Hepatocyte (in vitro differentiated cells): ENCODE results near the gene IFNE. TPM values are rescaled to one million over a fixed set of nuclear protein-coding genes. Genes with fewer than 3 reads are reported as not detected.

Experiments used
- DNase-seq: peaks from one replicate; pipeline ENCODE4 v3.0.0-alpha.2; 2016; ENCODE audit warnings: low spot score
- H2AFZ ChIP-seq: fragments of 200-600 bp; sonication (generic); 2 replicates; pipeline ENCODE4 v1.6.0; 2016; ENCODE audit warnings: antibody characterized with exemption, mild to moderate bottlenecking
- H3K27ac ChIP-seq: fragments of 200-600 bp; sonication (generic); 2 replicates; pipeline ENCODE4 v1.5.1; 2016; ENCODE audit warnings: mild to moderate bottlenecking
- H3K27me3 ChIP-seq: fragments of 200-600 bp; sonication (generic); 2 replicates; pipeline ENCODE4 v1.6.1; 2016
- H3K36me3 ChIP-seq: fragments of 200-600 bp; sonication (generic); replicated peaks from 2 replicates; pipeline ENCODE4 v1.5.1; 2016; ENCODE audit warnings: low read depth; ENCODE audit not compliant: insufficient read depth
- H3K4me1 ChIP-seq: fragments of 200-600 bp; sonication (generic); 2 replicates; pipeline ENCODE4 v1.5.1; 2016; ENCODE audit warnings: mild to moderate bottlenecking, moderate library complexity; ENCODE audit not compliant: insufficient read depth
- H3K4me2 ChIP-seq: fragments of 200-600 bp; sonication (generic); 2 replicates; pipeline ENCODE4 v1.6.0; 2016
- H3K4me3 ChIP-seq: fragments of 200-600 bp; sonication (generic); 2 replicates; pipeline ENCODE4 v1.5.1; 2016; ENCODE audit warnings: mild to moderate bottlenecking
- H3K79me2 ChIP-seq: fragments of 200-600 bp; sonication (generic); 2 replicates; pipeline ENCODE4 v1.6.0; 2017; ENCODE audit warnings: mild to moderate bottlenecking
- H3K9me2 ChIP-seq: fragments of 200-600 bp; sonication (generic); replicated peaks from 2 replicates; pipeline ENCODE4 v1.6.0; 2017; ENCODE audit warnings: mild to moderate bottlenecking; ENCODE audit not compliant: insufficient read depth
- H3K9me3 ChIP-seq: fragments of 200-600 bp; sonication (generic); 2 replicates; pipeline ENCODE4 v1.5.1; 2016; ENCODE audit warnings: low read depth, mild to moderate bottlenecking
- H4K20me1 ChIP-seq: fragments of 200-600 bp; sonication (generic); 2 replicates; pipeline ENCODE4 v1.6.0; 2016; ENCODE audit warnings: mild to moderate bottlenecking; ENCODE audit not compliant: insufficient read depth, poor library complexity, severe bottlenecking
- EZH2 ChIP-seq: fragments of 200-600 bp; sonication (generic); IDR thresholded peaks from 2 replicates; pipeline ENCODE4 v1.6.1; 2016; ENCODE audit warnings: antibody characterized with exemption, mild to moderate bottlenecking, borderline replicate concordance
- EZH2phosphoT487 ChIP-seq: fragments of 200-600 bp; sonication (generic); IDR thresholded peaks from one replicate; pipeline ENCODE4 v1.6.1; 2018; ENCODE audit warnings: antibody characterized with exemption, mild to moderate bottlenecking, low read depth, moderate library complexity; ENCODE audit not compliant: unreplicated experiment, severe bottlenecking
- WGBS: methylation state at CpG from one replicate; pipeline ENCODE4 v1.1.6; 2016; ENCODE audit warnings: low lambda C conversion rate; ENCODE audit errors: missing lambda C conversion rate; 5-methylcytosine and 5-hydroxymethylcytosine counted together
- microRNA counts: library from miRNA; unstranded; fragments of <30 nt; microRNA quantifications from one replicate; lab custom pipeline; 2017
- microRNA-seq: library from miRNA; unstranded; fragments of <30 nt; microRNA quantifications from one replicate; pipeline ENCODE4, GENCODE V29; 2017
- polyA plus RNA-seq: library from polyadenylated mRNA; unstranded; fragments of >200 nt; fragmentation: Nextera tagmentation; extraction: Ambion mirVana; gene quantifications from 2 replicates; pipeline ENCODE4 v1.2.1, GENCODE V29; 2016
- small RNA-seq: library from RNA; depleted of rRNA; stranded (forward); fragments of <200 nt; gene quantifications from one replicate; pipeline ENCODE3, GENCODE V24; 2014
- total RNA-seq: library from RNA; depleted of rRNA; stranded (reverse); fragments of >200 nt; gene quantifications from 2 replicates; pipeline ENCODE4 v1.2.3, GENCODE V29; 2014
- TF ChIP-seq, protein P1 (sequence below): fragments of 200-600 bp; sonication (generic); IDR thresholded peaks from 2 replicates; pipeline ENCODE4 v1.5.1; 2016; ENCODE audit warnings: antibody characterized with exemption, mild to moderate bottlenecking; ENCODE audit not compliant: poor library complexity

The IFNE gene
- total and polyA plus RNA-seq, 2 experiments from 2014 or later: 0.67 TPM; not detected in 1

DNA sequence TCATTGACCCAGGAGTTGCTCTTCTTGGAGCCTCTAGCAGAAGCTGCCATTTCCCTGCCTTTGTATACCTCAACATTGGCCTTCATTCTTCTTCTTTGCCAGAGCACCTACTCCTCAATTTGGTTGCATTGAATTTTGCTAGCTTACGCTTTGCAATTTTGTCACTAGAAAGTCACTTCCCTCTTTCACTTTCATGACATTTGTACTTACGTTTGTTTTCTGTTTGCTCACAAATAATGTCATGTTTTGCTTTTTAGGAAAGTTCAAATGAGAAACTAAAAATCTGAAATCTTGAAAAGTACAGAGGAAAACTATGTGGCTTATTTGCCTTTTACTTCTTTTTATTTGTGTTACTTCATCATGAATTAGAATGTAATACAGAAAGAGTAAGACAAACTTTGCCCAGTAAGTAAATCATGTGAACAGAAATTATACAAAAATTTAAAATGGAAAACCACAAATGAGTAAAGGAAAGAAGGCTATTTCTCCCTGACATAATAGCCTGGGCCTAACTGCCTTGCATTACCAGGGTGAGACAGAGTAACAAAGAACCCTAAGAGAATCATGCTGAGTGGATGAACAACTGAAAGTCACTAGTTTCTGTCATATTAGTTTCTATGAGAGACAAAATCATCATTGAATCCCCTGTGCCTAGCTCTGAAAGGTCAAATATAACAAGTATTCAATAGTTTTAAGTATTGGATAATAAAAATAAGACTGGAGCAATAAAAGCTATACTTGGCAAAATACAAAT is 49.3 kb downstream of the IFNE start:
- no peak overlapping the region for H3K4me3 ChIP-seq
- H3K27ac ChIP-seq: no peak overlapping the region
- TF ChIP-seq EZH2 (no peak), EZH2phosphoT487 (no peak)
- TF ChIP-seq, protein P1, sequence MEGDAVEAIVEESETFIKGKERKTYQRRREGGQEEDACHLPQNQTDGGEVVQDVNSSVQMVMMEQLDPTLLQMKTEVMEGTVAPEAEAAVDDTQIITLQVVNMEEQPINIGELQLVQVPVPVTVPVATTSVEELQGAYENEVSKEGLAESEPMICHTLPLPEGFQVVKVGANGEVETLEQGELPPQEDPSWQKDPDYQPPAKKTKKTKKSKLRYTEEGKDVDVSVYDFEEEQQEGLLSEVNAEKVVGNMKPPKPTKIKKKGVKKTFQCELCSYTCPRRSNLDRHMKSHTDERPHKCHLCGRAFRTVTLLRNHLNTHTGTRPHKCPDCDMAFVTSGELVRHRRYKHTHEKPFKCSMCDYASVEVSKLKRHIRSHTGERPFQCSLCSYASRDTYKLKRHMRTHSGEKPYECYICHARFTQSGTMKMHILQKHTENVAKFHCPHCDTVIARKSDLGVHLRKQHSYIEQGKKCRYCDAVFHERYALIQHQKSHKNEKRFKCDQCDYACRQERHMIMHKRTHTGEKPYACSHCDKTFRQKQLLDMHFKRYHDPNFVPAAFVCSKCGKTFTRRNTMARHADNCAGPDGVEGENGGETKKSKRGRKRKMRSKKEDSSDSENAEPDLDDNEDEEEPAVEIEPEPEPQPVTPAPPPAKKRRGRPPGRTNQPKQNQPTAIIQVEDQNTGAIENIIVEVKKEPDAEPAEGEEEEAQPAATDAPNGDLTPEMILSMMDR: no peak
- DNase-seq: no peak
- 95% methylated on average over 2 of the region's 2 CpGs for WGBS
- no peaks in the 10 kb centered on the region for H3K4me1 ChIP-seq
- H4K20me1 ChIP-seq: no peaks in the 10 kb centered on the region
- no peak overlapping the region for H2AFZ ChIP-seq
- H3K36me3 ChIP-seq: no peaks in the 10 kb centered on the region
- no peaks in the 10 kb centered on the region for H3K79me2 ChIP-seq
- H3K4me2 ChIP-seq: no peak overlapping the region
- H3K9me2 ChIP-seq: no peaks in the 10 kb centered on the region
- no peaks in the 10 kb centered on the region for H3K9me3 ChIP-seq
- H3K27me3 ChIP-seq: no peaks in the 10 kb centered on the region

MicroRNA genes within 50 kb of the gene (microRNA counts, 767-probe panel; counts per million panel counts)
- microRNA hsa-miR-31-5p (lab: Ali Mortazavi, UCI): not detected

Small RNA genes lying within 50 kb of the gene (microRNA-seq; reads per million reads assigned to microRNA genes)
- 2,157 reads per million, percentile 84 among the genes with 10 or more reads in this experiment for gene MIR31

Small RNA genes lying within 50 kb of the gene (small RNA-seq; reads per million reads assigned to genes)
- gene MIR31: 71.1 reads per million, percentile 97 among the genes with 10 or more reads in this experiment
- gene RF00157: not detected

Other genes with a start within 250 kb of the IFNE start
- gene IFNA14, start 242.3 kb downstream of the IFNE start, total RNA-seq: not detected in 2 replicates
- gene IFNA14, start 242.3 kb downstream of the IFNE start, polyA plus RNA-seq: not detected in 2 replicates
- gene IFNA5, start 177.0 kb downstream of the IFNE start, total RNA-seq: not detected in 2 replicates
- not detected in 2 replicates for gene IFNA5, start 177.0 kb downstream of the IFNE start, polyA plus RNA-seq
- 41.6 and 43.1 TPM in 2 replicates for gene KLHL9, start 146.9 kb downstream of the IFNE start, total RNA-seq
- gene KLHL9, start 146.9 kb downstream of the IFNE start, polyA plus RNA-seq: 17.5 and 18.6 TPM in 2 replicates
- gene IFNA6, start 131.4 kb downstream of the IFNE start, total RNA-seq: not detected in 2 replicates
- gene IFNA6, start 131.4 kb downstream of the IFNE start, polyA plus RNA-seq: not detected in 2 replicates
- gene IFNA13, start 114.3 kb downstream of the IFNE start, total RNA-seq: not detected in 2 replicates
- not detected in 2 replicates for gene IFNA13, start 114.3 kb downstream of the IFNE start, polyA plus RNA-seq
- not detected in 2 replicates for gene IFNA2, start 96.9 kb downstream of the IFNE start, total RNA-seq
- not detected in 2 replicates for gene IFNA2, start 96.9 kb downstream of the IFNE start, polyA plus RNA-seq
- gene IFNA8, start 73.2 kb downstream of the IFNE start, total RNA-seq: not detected in 2 replicates
- not detected in 2 replicates for gene IFNA8, start 73.2 kb downstream of the IFNE start, polyA plus RNA-seq
- not detected in 2 replicates for gene IFNA1, start 41.9 kb downstream of the IFNE start, total RNA-seq
- gene IFNA1, start 41.9 kb downstream of the IFNE start, polyA plus RNA-seq: not detected in 2 replicates